Activated CD8-positive, alpha-beta T cell treated with anti-CD3 and anti-CD28 coated beads for 36 hours (primary cell): Measurements from ENCODE around the gene ULK3. TPM values are rescaled to one million over a fixed set of nuclear protein-coding genes. Genes with fewer than 3 reads are reported as not detected.
A peak's percentile ranks its signal among the peaks of the same experiment; 100 is the strongest.

Experiments used
- ATAC-seq: fragments of 200-7000 bp; cut with Tn5 transposase; one replicate; pipeline ENCODE4 v1.10.0; 2021; ENCODE audit warnings: mild to moderate bottlenecking, moderate library complexity
- CTCF ChIA-PET: fragments of 350-600 bp; sonication (Branson Sonifier 250); formaldehyde crosslinking; loops from one replicate; lab custom pipeline; 2021; ENCODE audit warnings: antibody characterized with exemption; lab: Charles Lee
- POLR2A ChIA-PET: fragments of 350-600 bp; sonication (Branson Sonifier 250); formaldehyde crosslinking; loops from one replicate; lab custom pipeline; 2021; ENCODE audit warnings: antibody characterized with exemption; lab: Charles Lee
- DNase-seq: peaks from one replicate; pipeline ENCODE4 v3.0.0-alpha.2; 2020
- H3K27ac Mint-ChIP-seq: one replicate; pipeline ENCODE4 v1.8.0; 2021; ENCODE audit warnings: mild to moderate bottlenecking, mixed read lengths
- H3K27me3 Mint-ChIP-seq: one replicate; pipeline ENCODE4 v1.8.0; 2021; ENCODE audit warnings: mixed read lengths
- H3K36me3 Mint-ChIP-seq: one replicate; pipeline ENCODE4 v1.8.0; 2021; ENCODE audit warnings: low read depth, mixed read lengths
- H3K4me1 Mint-ChIP-seq: one replicate; pipeline ENCODE4 v1.8.0; 2021; ENCODE audit warnings: low read depth, mixed read lengths
- H3K4me3 Mint-ChIP-seq: one replicate; pipeline ENCODE4 v1.8.0; 2021; ENCODE audit warnings: mild to moderate bottlenecking, moderate library complexity, mixed read lengths
- H3K9me3 Mint-ChIP-seq: one replicate; pipeline ENCODE4 v1.8.0; 2021; ENCODE audit warnings: mixed read lengths
- intact Hi-C: fragments of 100-400 bp; cut with micrococcal nuclease; formaldehyde crosslinking; loops from one replicate; pipeline ENCODE4 v1.10.0; 2022
- total RNA-seq, 2 experiments: library from RNA; stranded (reverse); gene quantifications; one replicate each; pipeline ENCODE4 v1.2.3, GENCODE V29; 2021
- TF ChIP-seq, protein P1 (sequence below): fragments of 200-600 bp; IDR thresholded peaks from one replicate; pipeline ENCODE4 v1.8.0; 2022; ENCODE audit warnings: antibody characterized with exemption, mild to moderate bottlenecking

The ULK3 gene
- total RNA-seq, 2 experiments from 2014 or later, result 45.9 to 49.3 TPM

- peaks cover 67% of the 10 kb centered on the region for H3K36me3 Mint-ChIP-seq
- DNase-seq (no peak), ATAC-seq (no peak)
- POLR2A ChIA-PET, result interaction anchor here (0.7 to 3.7 kb wide), 5 partner anchors 13 to 255 kb away, joined by 3 to 31 read pairs (median 17); no protein-coding TSS in a partner anchor
- intact Hi-C loops, result loop anchor here (2.0 kb wide), 1 partner anchor 30 kb away; no protein-coding TSS in a partner anchor
- H3K4me3 Mint-ChIP-seq, result no peak overlapping the region
- H3K27ac Mint-ChIP-seq, result peak overlapping the region; percentile 90
- TF ChIP-seq, protein P1, sequence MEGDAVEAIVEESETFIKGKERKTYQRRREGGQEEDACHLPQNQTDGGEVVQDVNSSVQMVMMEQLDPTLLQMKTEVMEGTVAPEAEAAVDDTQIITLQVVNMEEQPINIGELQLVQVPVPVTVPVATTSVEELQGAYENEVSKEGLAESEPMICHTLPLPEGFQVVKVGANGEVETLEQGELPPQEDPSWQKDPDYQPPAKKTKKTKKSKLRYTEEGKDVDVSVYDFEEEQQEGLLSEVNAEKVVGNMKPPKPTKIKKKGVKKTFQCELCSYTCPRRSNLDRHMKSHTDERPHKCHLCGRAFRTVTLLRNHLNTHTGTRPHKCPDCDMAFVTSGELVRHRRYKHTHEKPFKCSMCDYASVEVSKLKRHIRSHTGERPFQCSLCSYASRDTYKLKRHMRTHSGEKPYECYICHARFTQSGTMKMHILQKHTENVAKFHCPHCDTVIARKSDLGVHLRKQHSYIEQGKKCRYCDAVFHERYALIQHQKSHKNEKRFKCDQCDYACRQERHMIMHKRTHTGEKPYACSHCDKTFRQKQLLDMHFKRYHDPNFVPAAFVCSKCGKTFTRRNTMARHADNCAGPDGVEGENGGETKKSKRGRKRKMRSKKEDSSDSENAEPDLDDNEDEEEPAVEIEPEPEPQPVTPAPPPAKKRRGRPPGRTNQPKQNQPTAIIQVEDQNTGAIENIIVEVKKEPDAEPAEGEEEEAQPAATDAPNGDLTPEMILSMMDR, result no peak
- H3K4me1 Mint-ChIP-seq, result peaks cover 41% of the 10 kb centered on the region
- no peaks in the 10 kb centered on the region for H3K9me3 Mint-ChIP-seq
- CTCF ChIA-PET, result interaction anchor here (1.0 to 25.9 kb wide), 5 partner anchors 10 to 179 kb away, joined by 3 to 1327 read pairs (median 5); partner anchors contain the start of gene CSK
- no peaks in the 10 kb centered on the region for H3K27me3 Mint-ChIP-seq
Measured at GRCh38 chr15:74800559-74801094, 42.3 kb downstream of the ULK3 start.

GRCh38 chr15:74799856-74800558 is 42.9 kb downstream of the ULK3 start:
- ATAC-seq (peak; percentile 91), DNase-seq (peak; percentile 91)
- H3K27ac Mint-ChIP-seq, result peak overlapping the region; percentile 90
- TF ChIP-seq, protein P1, result peak; percentile 98
- H3K36me3 Mint-ChIP-seq, result peaks cover 71% of the 10 kb centered on the region
- no peaks in the 10 kb centered on the region for H3K27me3 Mint-ChIP-seq
- ChIA-PET CTCF (interaction anchor here (0.7 to 25.9 kb wide), 14 partner anchors 9 to 179 kb away, joined by 3 to 1327 read pairs (median 4); partner anchors contain the start of genes CPLX3 and CSK), POLR2A (interaction anchor here (0.7 to 3.7 kb wide), 10 partner anchors 9 to 254 kb away, joined by 3 to 31 read pairs (median 8); no protein-coding TSS in a partner anchor)
- no peaks in the 10 kb centered on the region for H3K9me3 Mint-ChIP-seq
- peaks cover 46% of the 10 kb centered on the region for H3K4me1 Mint-ChIP-seq
- H3K4me3 Mint-ChIP-seq, result no peak overlapping the region
- intact Hi-C loops, result loop anchor here (2.0 kb wide), 1 partner anchor 29 kb away; no protein-coding TSS in a partner anchor

GRCh38 chr15:74799255-74799855 is 43.6 kb downstream of the ULK3 start:
- DNase-seq (peak; percentile 66), ATAC-seq (peak; percentile 19)
- CTCF ChIA-PET, result interaction anchor here (0.7 to 25.9 kb wide), 14 partner anchors 10 to 178 kb away, joined by 3 to 1327 read pairs (median 4); partner anchors contain the start of genes CPLX3 and CSK
- intact Hi-C loops, result no loop called here
- H3K27ac Mint-ChIP-seq, result peak overlapping the region; percentile 90
- POLR2A ChIA-PET, result interaction anchor here (1.1 to 3.7 kb wide), 9 partner anchors 9 to 254 kb away, joined by 3 to 31 read pairs (median 8); no protein-coding TSS in a partner anchor
- no peaks in the 10 kb centered on the region for H3K27me3 Mint-ChIP-seq
- peaks cover 53% of the 10 kb centered on the region for H3K4me1 Mint-ChIP-seq
- H3K4me3 Mint-ChIP-seq, result no peak overlapping the region
- H3K36me3 Mint-ChIP-seq, result peaks cover 71% of the 10 kb centered on the region
- TF ChIP-seq, protein P1, result no peak
- H3K9me3 Mint-ChIP-seq, result no peaks in the 10 kb centered on the region

GRCh38 chr15:74798388-74799254 is 44.3 kb downstream of the ULK3 start:
- CTCF ChIA-PET, result interaction anchor here (0.8 to 25.9 kb wide), 10 partner anchors 10 to 177 kb away, joined by 3 to 1327 read pairs (median 6); partner anchors contain the start of gene CSK
- peaks cover 65% of the 10 kb centered on the region for H3K36me3 Mint-ChIP-seq
- no peaks in the 10 kb centered on the region for H3K27me3 Mint-ChIP-seq
- intact Hi-C loops, result no loop called here
- H3K27ac Mint-ChIP-seq, result peak overlapping the region; percentile 90
- H3K9me3 Mint-ChIP-seq, result no peaks in the 10 kb centered on the region
- ATAC-seq, result no peak
- H3K4me1 Mint-ChIP-seq, result peaks cover 57% of the 10 kb centered on the region
- TF ChIP-seq, protein P1, result no peak
- peak; percentile 33 for DNase-seq
- POLR2A ChIA-PET, result interaction anchor here (1.3 to 16.0 kb wide), 8 partner anchors 8 to 43 kb away, joined by 5 to 410 read pairs (median 13); partner anchors contain the start of gene CSK
- no peak overlapping the region for H3K4me3 Mint-ChIP-seq
